Hepatocyte (in vitro differentiated cells): ENCODE data around the gene HES7.
A peak's percentile ranks its signal among the peaks of the same experiment; 100 is the strongest.

Experiments used
- EZH2 ChIP-seq: fragments of 200-600 bp; sonication (generic); IDR thresholded peaks from 2 replicates; pipeline ENCODE4 v1.6.1; 2016; ENCODE audit warnings: antibody characterized with exemption, mild to moderate bottlenecking, borderline replicate concordance
- EZH2phosphoT487 ChIP-seq: fragments of 200-600 bp; sonication (generic); IDR thresholded peaks from one replicate; pipeline ENCODE4 v1.6.1; 2018; ENCODE audit warnings: antibody characterized with exemption, mild to moderate bottlenecking, low read depth, moderate library complexity; ENCODE audit not compliant: unreplicated experiment, severe bottlenecking
- TF ChIP-seq, protein P1 (sequence below): fragments of 200-600 bp; sonication (generic); IDR thresholded peaks from 2 replicates; pipeline ENCODE4 v1.5.1; 2016; ENCODE audit warnings: antibody characterized with exemption, mild to moderate bottlenecking; ENCODE audit not compliant: poor library complexity

DNA sequence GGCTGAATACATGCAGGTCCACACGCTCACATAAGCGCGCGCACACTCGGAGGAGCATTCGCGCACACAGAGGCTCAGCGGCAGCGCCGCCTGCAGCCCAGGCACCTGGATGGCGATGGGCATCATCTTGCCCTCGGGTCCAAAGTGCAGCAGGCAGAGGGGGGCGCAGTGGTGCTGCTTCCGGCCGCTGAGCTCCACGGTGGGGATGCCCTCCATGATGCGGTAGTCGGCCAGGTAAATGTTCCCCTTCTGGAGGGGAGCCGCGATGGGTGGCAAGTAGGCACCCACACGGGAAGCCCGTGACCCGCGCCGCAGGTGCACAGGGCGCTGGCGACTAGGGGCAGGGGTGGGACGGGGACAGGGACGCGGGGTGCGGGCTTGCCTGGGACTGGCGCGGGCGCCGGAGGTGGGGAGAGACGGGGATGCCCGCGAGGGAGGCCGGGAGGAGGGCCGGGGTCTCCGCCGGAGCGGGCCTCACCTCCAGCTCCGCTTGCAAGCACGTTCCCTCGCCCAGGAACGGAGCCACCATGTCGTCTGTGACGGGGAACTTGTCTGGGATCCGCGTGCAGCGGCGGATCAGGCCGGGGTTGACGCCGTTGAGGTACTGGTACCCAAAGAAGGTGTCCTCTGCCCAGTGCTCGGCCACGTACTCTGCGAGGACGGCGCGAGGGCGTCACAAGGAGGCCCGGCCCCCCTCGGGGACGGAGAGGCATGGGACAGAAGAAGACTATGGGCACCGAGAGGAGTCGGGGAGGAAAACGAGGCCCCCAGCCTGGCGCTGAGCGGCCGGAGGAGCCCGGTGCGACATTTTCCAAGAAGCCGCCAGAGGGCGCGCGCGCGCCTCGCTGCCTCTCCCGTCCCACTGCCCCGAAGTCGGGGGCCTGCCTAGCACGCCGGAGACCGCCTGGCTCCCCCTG is 44.4 kb downstream of the HES7 start:
- TF ChIP-seq EZH2 (no peak), EZH2phosphoT487 (no peak)
- TF ChIP-seq, protein P1, sequence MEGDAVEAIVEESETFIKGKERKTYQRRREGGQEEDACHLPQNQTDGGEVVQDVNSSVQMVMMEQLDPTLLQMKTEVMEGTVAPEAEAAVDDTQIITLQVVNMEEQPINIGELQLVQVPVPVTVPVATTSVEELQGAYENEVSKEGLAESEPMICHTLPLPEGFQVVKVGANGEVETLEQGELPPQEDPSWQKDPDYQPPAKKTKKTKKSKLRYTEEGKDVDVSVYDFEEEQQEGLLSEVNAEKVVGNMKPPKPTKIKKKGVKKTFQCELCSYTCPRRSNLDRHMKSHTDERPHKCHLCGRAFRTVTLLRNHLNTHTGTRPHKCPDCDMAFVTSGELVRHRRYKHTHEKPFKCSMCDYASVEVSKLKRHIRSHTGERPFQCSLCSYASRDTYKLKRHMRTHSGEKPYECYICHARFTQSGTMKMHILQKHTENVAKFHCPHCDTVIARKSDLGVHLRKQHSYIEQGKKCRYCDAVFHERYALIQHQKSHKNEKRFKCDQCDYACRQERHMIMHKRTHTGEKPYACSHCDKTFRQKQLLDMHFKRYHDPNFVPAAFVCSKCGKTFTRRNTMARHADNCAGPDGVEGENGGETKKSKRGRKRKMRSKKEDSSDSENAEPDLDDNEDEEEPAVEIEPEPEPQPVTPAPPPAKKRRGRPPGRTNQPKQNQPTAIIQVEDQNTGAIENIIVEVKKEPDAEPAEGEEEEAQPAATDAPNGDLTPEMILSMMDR = peak; percentile 88
